Endodermal cell (in vitro differentiated cells): Measurements from ENCODE around the gene PPP1R15A. TPM values are rescaled to one million over a fixed set of nuclear protein-coding genes. Genes with fewer than 3 reads are reported as not detected.

ENCODE experiments used
- DNase-seq: peaks from one replicate; pipeline ENCODE4 v3.0.0-alpha.2; 2017
- H3K27ac ChIP-seq: 2 replicates; pipeline ENCODE4 v1.5.1; 2013; ENCODE audit warnings: mild to moderate bottlenecking, low read depth, low read length, moderate library complexity
- H3K27me3 ChIP-seq: 2 replicates; pipeline ENCODE4 v1.6.1; 2013; ENCODE audit warnings: mild to moderate bottlenecking, low read length, moderate library complexity; ENCODE audit not compliant: insufficient read depth, control insufficient read depth, poor library complexity, severe bottlenecking
- H3K36me3 ChIP-seq: 2 replicates; pipeline ENCODE4 v1.7.0; 2013; ENCODE audit warnings: mild to moderate bottlenecking, low read length, moderate library complexity; ENCODE audit not compliant: control insufficient read depth, insufficient read depth
- H3K4me1 ChIP-seq: one replicate; pipeline ENCODE4 v1.7.0; 2013; ENCODE audit warnings: low read length; ENCODE audit not compliant: control insufficient read depth, insufficient read depth
- H3K4me3 ChIP-seq: 2 replicates; pipeline ENCODE4 v1.5.1; 2013; ENCODE audit warnings: mild to moderate bottlenecking, low read length, moderate library complexity
- H3K9ac ChIP-seq: 2 replicates; pipeline ENCODE4 v1.6.1; 2013; ENCODE audit warnings: mild to moderate bottlenecking, low read length, moderate library complexity; ENCODE audit not compliant: poor library complexity, severe bottlenecking; ENCODE audit errors: extremely low read depth
- H3K9me3 ChIP-seq: 2 replicates; pipeline ENCODE4 v1.6.1; 2013; ENCODE audit warnings: mild to moderate bottlenecking, low read length, moderate library complexity; ENCODE audit not compliant: control insufficient read depth
- H3K27ac Mint-ChIP-seq: 2 replicates; pipeline ENCODE4 v1.8.0; 2020; ENCODE audit warnings: mixed read lengths
- H3K27me3 Mint-ChIP-seq: 2 replicates; pipeline ENCODE4 v1.8.0; 2021; ENCODE audit warnings: mild to moderate bottlenecking, mixed read lengths; ENCODE audit not compliant: insufficient read depth
- H3K36me3 Mint-ChIP-seq: 2 replicates; pipeline ENCODE4 v1.8.0; 2020; ENCODE audit warnings: low read depth, mixed read lengths
- H3K4me1 Mint-ChIP-seq: 2 replicates; pipeline ENCODE4 v1.8.0; 2020; ENCODE audit warnings: mixed read lengths
- H3K4me3 Mint-ChIP-seq: 2 replicates; pipeline ENCODE4 v1.8.0; 2020; ENCODE audit warnings: mild to moderate bottlenecking, moderate library complexity, mixed read lengths
- H3K9me3 Mint-ChIP-seq: 2 replicates; pipeline ENCODE4 v1.8.0; 2020; ENCODE audit warnings: mild to moderate bottlenecking, mixed read lengths
- CTCF ChIP-seq: fragments of 200-600 bp; sonication (generic); conservative IDR thresholded peaks from 2 replicates; pipeline ENCODE4 v1.5.0; 2021; ENCODE audit warnings: antibody characterized with exemption, mild to moderate bottlenecking
- WGBS, 2 experiments: methylation state at CpG; one replicate each; pipeline versions ENCODE4 v1.1.5 to v1.1.7; 2013; ENCODE audit warnings: missing lambda C conversion rate in 2 of 2, mixed read lengths in 1 of 2; ENCODE audit not compliant: insufficient coverage in 1 of 2, insufficient read length in 1 of 2; 5-methylcytosine and 5-hydroxymethylcytosine counted together
- total RNA-seq, 2 donors: library from RNA; stranded (reverse); fragmentation: NEBNext Ultra II Directional in 1 of 2; extraction: Animal tissue kit (Norgen Biotek cat#: 25700) in 1 of 2; gene quantifications; 2 replicates in 1 of 2; 3 replicates in 1 of 2; pipeline ENCODE4 v1.2.1, GENCODE V29; 2021

Gene PPP1R15A
- total RNA-seq, 2 donors from 2014 or later, result 41.5 to 45.0 TPM

GRCh38 chr19:48890551-48890950 lies 18.3 kb downstream of the PPP1R15A start:
- Histone ChIP-seq H3K4me1 (no peaks in the 10 kb centered on the region), H3K4me3 (no peak overlapping the region), H3K36me3 (no peaks in the 10 kb centered on the region), H3K27me3 (no peaks in the 10 kb centered on the region), H3K9ac (no peak overlapping the region), H3K27ac (no peak overlapping the region), H3K9me3 (no peaks in the 10 kb centered on the region)
- H3K27me3 Mint-ChIP-seq, result peaks cover 11% of the 10 kb centered on the region
- H3K4me3 Mint-ChIP-seq, result no peak overlapping the region
- H3K36me3 Mint-ChIP-seq, result no peaks in the 10 kb centered on the region
- TF ChIP-seq CTCF, result no peak
- H3K27ac Mint-ChIP-seq, result no peak overlapping the region
- H3K9me3 Mint-ChIP-seq, result no peaks in the 10 kb centered on the region
- peaks cover 14% of the 10 kb centered on the region for H3K4me1 Mint-ChIP-seq
- no peak for DNase-seq
- 84 to 100% methylated on average over 1 to 4 of the region's 4 CpGs for WGBS, 2 experiments

GRCh38 chr19:48895226-48895625 lies 23.0 kb downstream of the PPP1R15A start:
- WGBS, 2 experiments, result 95% methylated on average over 11 to 21 of the region's 21 CpGs
- Mint-ChIP-seq H3K9me3 (no peaks in the 10 kb centered on the region), H3K4me3 (peak overlapping the region; percentile 52)

GRCh38 chr19:48896191-48896720 lies 24.0 kb downstream of the PPP1R15A start:
- H3K27me3 ChIP-seq, result no peaks in the 10 kb centered on the region
- Mint-ChIP-seq H3K4me1 (peaks cover 15% of the 10 kb centered on the region), H3K4me3 (peak overlapping the region; percentile 52), H3K27ac (peak overlapping the region; percentile 75), H3K9me3 (no peaks in the 10 kb centered on the region), H3K27me3 (peaks cover 11% of the 10 kb centered on the region), H3K36me3 (no peaks in the 10 kb centered on the region)
- no peak overlapping the region for H3K9ac ChIP-seq
- WGBS, 2 experiments, result 82 to 95% methylated on average over 8 to 25 of the region's 25 CpGs
- no peaks in the 10 kb centered on the region for H3K4me1 ChIP-seq
- no peak for TF ChIP-seq CTCF
- H3K9me3 ChIP-seq, result no peaks in the 10 kb centered on the region
- H3K4me3 ChIP-seq, result no peak overlapping the region
- H3K36me3 ChIP-seq, result no peaks in the 10 kb centered on the region
- peak; percentile 98 for DNase-seq
- no peak overlapping the region for H3K27ac ChIP-seq

More at GRCh38 chr19:48895226-48895625, 23.0 kb downstream of the PPP1R15A start:
- H3K27me3 ChIP-seq, result no peaks in the 10 kb centered on the region
- H3K4me3 ChIP-seq, result no peak overlapping the region
- no peak overlapping the region for H3K9ac ChIP-seq
- Mint-ChIP-seq H3K27me3 (peaks cover 11% of the 10 kb centered on the region), H3K27ac (no peak overlapping the region), H3K4me1 (peaks cover 14% of the 10 kb centered on the region), H3K36me3 (no peaks in the 10 kb centered on the region)
- TF ChIP-seq CTCF, result no peak
- H3K9me3 ChIP-seq, result no peaks in the 10 kb centered on the region
- no peaks in the 10 kb centered on the region for H3K4me1 ChIP-seq
- no peak for DNase-seq
- no peaks in the 10 kb centered on the region for H3K36me3 ChIP-seq
- no peak overlapping the region for H3K27ac ChIP-seq
